ENCODE measurements around the gene DGCR6L. TPM values are rescaled to one million over a fixed set of nuclear protein-coding genes. Genes with fewer than 3 reads are reported as not detected.
"Not testable (repeated sequence)": the region's sequence is repeated elsewhere in the genome, so short reads cannot be mapped to it uniquely, and the experiment has no call there.

The DGCR6L gene
- total and polyA plus RNA-seq, 2 donors (not counting 1 experiment from before 2014, with no cell fraction given) = 26.2 to 53.2 TPM

DNA sequence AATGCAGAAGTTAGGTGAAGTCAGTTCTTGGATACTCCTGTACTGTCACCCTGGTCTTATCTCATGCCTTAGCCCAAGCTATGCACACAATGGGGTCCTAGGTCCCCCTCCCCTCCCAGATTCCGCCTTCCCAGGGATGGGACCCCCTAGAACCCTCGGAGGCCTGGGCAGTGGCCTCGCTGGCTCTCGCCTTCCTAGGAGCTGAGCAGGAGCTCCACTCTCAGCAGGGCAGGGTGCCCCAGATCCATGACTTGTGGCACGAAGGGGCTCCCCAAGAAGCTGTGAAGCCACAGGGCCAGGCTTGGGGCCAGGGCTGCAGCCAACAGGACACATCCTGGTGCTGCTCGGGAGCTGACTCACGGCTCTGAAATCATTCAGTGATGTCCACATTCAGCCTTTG is 9.7 kb downstream of the DGCR6L start:
- not testable (repeated sequence) for H3K27ac ChIP-seq (ENCODE audit: insufficient read depth, low read length); DNase-seq (ENCODE audit: low read depth in 2 of 2)

GRCh38 chr22:20308806-20309650 is 10.8 kb downstream of the DGCR6L start:
- H3K9me3 ChIP-seq (ENCODE audit: control insufficient read depth, insufficient read depth, low read depth, low read length); H3K27me3 ChIP-seq (ENCODE audit: control insufficient read depth, insufficient read depth, low read length); H3K4me1 ChIP-seq (ENCODE audit: control insufficient read depth, extremely low read depth, insufficient read depth, low read length); H4K20me1 ChIP-seq (ENCODE audit: control insufficient read depth, extremely low read depth, insufficient read depth, low read length); DNase-seq (ENCODE audit: low read depth in 2 of 2); H3K79me2 ChIP-seq (ENCODE audit: control insufficient read depth, insufficient read depth, low read length); H3K27ac ChIP-seq (ENCODE audit: insufficient read depth, low read length); H3K36me3 ChIP-seq (ENCODE audit: control insufficient read depth, insufficient read depth, low read length); H3K4me3 ChIP-seq (replicated peaks in 1 of 4; ENCODE audit: control extremely low read depth in 1 of 4, insufficient read depth in 1 of 4, low read depth in 3 of 4, low read length in 4 of 4); H3K4me2 ChIP-seq (ENCODE audit: extremely low read depth, insufficient read depth, low read length); H3K9ac ChIP-seq (ENCODE audit: insufficient read depth, low read length); H2AFZ ChIP-seq (ENCODE audit: low read length): not testable (repeated sequence)

More for the DNA sequence above, 9.7 kb downstream of the DGCR6L start:
- H3K79me2 ChIP-seq (ENCODE audit: control insufficient read depth, insufficient read depth, low read length); H4K20me1 ChIP-seq (ENCODE audit: control insufficient read depth, extremely low read depth, insufficient read depth, low read length); H3K36me3 ChIP-seq (ENCODE audit: control insufficient read depth, insufficient read depth, low read length); H3K27me3 ChIP-seq (ENCODE audit: control insufficient read depth, insufficient read depth, low read length); H3K9ac ChIP-seq (ENCODE audit: insufficient read depth, low read length); H3K4me1 ChIP-seq (ENCODE audit: control insufficient read depth, extremely low read depth, insufficient read depth, low read length); H3K4me3 ChIP-seq (replicated peaks in 1 of 4; ENCODE audit: control extremely low read depth in 1 of 4, insufficient read depth in 1 of 4, low read depth in 3 of 4, low read length in 4 of 4); H3K4me2 ChIP-seq (ENCODE audit: extremely low read depth, insufficient read depth, low read length); H3K9me3 ChIP-seq (ENCODE audit: control insufficient read depth, insufficient read depth, low read depth, low read length); H2AFZ ChIP-seq (ENCODE audit: low read length): not testable (repeated sequence)

DNA sequence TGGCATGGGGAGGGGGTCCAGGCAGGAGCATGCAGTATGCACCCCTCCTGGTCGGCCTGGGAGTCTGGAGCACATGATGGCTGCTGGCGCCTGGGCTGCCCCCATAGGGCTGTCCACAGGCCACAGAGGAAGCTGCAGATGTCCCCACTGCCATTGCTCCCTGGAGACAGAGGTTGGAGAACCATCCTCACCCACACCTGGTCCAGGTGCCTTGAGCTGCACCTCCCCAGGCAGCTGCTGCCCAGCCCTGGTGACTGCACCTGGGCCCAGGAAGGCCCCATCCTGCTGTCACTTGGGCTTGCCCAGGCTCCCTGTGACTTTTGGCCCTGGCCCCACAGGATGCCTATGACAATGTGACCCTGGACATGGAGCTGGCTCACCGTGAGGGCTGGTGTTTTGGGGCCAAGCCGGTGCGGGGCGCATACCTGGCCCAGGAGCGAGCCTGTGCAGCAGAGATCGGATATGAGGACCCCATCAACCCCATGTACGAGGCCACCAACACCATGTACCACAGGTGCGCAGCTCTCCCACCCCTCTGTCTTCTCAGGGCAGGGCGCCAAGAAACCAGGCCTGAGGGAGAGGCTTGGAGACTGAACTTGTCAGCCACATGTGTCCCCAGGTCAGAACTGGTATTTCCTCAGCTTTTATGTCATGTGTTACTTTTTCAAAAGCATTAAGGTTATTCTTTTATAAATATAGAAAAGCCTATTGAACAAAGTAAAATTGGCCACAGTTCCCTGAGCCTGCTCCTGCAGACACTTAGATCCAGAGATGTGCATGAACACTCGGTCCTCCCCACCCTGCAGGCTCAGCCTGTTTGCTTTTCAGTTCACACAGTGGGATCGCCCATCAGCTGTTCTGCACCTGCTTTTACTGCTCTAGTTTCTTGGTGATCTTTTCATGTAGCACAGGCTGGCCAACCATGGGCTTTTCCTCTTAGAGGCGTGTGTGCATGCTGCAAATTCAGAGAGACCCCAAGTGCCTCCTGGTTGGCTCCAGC is 12.1 kb downstream of the DGCR6L start:
- H2AFZ ChIP-seq (ENCODE audit: low read length); H3K9me3 ChIP-seq (ENCODE audit: control insufficient read depth, insufficient read depth, low read depth, low read length); H3K9ac ChIP-seq (ENCODE audit: insufficient read depth, low read length); H3K4me1 ChIP-seq (ENCODE audit: control insufficient read depth, extremely low read depth, insufficient read depth, low read length); H3K27ac ChIP-seq (ENCODE audit: insufficient read depth, low read length); H3K79me2 ChIP-seq (ENCODE audit: control insufficient read depth, insufficient read depth, low read length); H4K20me1 ChIP-seq (ENCODE audit: control insufficient read depth, extremely low read depth, insufficient read depth, low read length); H3K36me3 ChIP-seq (ENCODE audit: control insufficient read depth, insufficient read depth, low read length); H3K4me3 ChIP-seq (replicated peaks in 1 of 4; ENCODE audit: control extremely low read depth in 1 of 4, insufficient read depth in 1 of 4, low read depth in 3 of 4, low read length in 4 of 4); DNase-seq (ENCODE audit: low read depth in 2 of 2); H3K27me3 ChIP-seq (ENCODE audit: control insufficient read depth, insufficient read depth, low read length); H3K4me2 ChIP-seq (ENCODE audit: extremely low read depth, insufficient read depth, low read length): not testable (repeated sequence)

DNA sequence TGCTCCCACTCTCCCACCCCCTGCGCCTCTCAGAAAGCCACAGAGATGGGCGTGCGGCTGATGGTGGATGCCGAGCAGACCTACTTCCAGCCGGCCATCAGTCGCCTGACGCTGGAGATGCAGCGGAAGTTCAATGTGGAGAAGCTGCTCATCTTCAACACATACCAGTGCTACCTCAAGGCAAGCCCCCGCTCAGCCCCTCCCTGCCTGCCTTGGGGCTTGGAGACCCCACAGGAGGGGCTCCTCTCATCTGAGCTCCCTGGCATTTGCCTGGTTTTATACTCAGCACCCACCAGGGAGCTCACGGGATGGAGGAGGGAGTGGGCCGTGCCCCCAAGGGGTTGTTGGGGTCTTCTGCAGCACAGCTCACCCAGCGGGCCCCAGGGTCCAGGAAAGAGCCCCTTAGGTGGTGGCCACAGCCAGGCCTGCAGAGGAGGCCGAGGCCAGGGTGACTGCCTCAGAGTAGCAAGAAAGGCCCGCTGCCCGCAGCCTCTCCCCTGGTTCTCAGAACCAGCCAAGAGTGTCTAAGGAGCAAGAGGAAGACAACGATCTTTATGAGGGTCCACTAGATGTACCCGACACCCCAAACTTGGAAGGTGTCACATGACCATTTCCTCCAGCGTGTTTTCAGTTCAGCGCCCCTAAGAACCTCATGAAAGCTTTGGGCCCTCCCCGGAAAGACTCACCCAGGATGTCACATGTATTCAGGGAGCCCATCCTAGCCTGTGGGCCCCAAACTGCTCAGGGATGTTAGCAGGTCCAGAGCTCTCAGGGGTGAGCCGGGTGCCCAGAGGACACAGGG is 13.0 kb downstream of the DGCR6L start:
- not testable (repeated sequence) for H4K20me1 ChIP-seq (ENCODE audit: control insufficient read depth, extremely low read depth, insufficient read depth, low read length); H3K27me3 ChIP-seq (ENCODE audit: control insufficient read depth, insufficient read depth, low read length); H3K36me3 ChIP-seq (ENCODE audit: control insufficient read depth, insufficient read depth, low read length); DNase-seq (ENCODE audit: low read depth in 2 of 2); H3K9ac ChIP-seq (ENCODE audit: insufficient read depth, low read length); H3K4me3 ChIP-seq (replicated peaks in 1 of 4; ENCODE audit: control extremely low read depth in 1 of 4, insufficient read depth in 1 of 4, low read depth in 3 of 4, low read length in 4 of 4); H3K4me2 ChIP-seq (ENCODE audit: extremely low read depth, insufficient read depth, low read length); H3K27ac ChIP-seq (ENCODE audit: insufficient read depth, low read length); H2AFZ ChIP-seq (ENCODE audit: low read length); H3K9me3 ChIP-seq (ENCODE audit: control insufficient read depth, insufficient read depth, low read depth, low read length); H3K79me2 ChIP-seq (ENCODE audit: control insufficient read depth, insufficient read depth, low read length); H3K4me1 ChIP-seq (ENCODE audit: control insufficient read depth, extremely low read depth, insufficient read depth, low read length)

Measured in fibroblast of lung (primary cell).